Lung (tissue), 12 donors: ENCODE data around the gene SLC35A1. TPM values are rescaled to one million over a fixed set of nuclear protein-coding genes. Genes with fewer than 3 reads are reported as not detected.

Experiments used
- ATAC-seq: fragments of 200-7000 bp; cut with Tn5 transposase; one replicate; pipeline ENCODE4 v1.9.1; 2020; ENCODE audit warnings: moderate number of reproducible peaks; ENCODE audit not compliant: insufficient read depth, low FRiP score
- DNase-seq, 3 donors: peaks; one replicate each; pipeline ENCODE4 v3.0.0-alpha.2; 2013 to 2017
- H3K27ac ChIP-seq, 2 donors: one replicate each; pipeline ENCODE4 v1.5.1; 2013; ENCODE audit warnings: mild to moderate bottlenecking in 2 of 2, moderate library complexity in 2 of 2, control low read depth in 1 of 2, inconsistent platforms in 1 of 2, low read depth in 1 of 2, low read length in 1 of 2
- H3K27me3 ChIP-seq, 3 donors: one replicate each; pipeline ENCODE4 v1.5.1; 2013; ENCODE audit warnings: low read length in 2 of 3; ENCODE audit not compliant: control insufficient read depth in 3 of 3, insufficient read depth in 3 of 3
- H3K36me3 ChIP-seq, 4 donors: one replicate each; pipeline ENCODE4 v1.5.1; 2013; ENCODE audit warnings: low read length in 4 of 4, mild to moderate bottlenecking in 1 of 4, moderate library complexity in 1 of 4; ENCODE audit not compliant: control insufficient read depth in 4 of 4, insufficient read depth in 4 of 4
- H3K4me1 ChIP-seq, 5 donors: one replicate each; pipeline ENCODE4 v1.5.1; 2013; ENCODE audit warnings: low read length in 5 of 5, mild to moderate bottlenecking in 2 of 5, moderate library complexity in 1 of 5; ENCODE audit not compliant: control insufficient read depth in 5 of 5, insufficient read depth in 5 of 5
- H3K4me3 ChIP-seq: one replicate; pipeline ENCODE4 v1.5.1; 2013; ENCODE audit warnings: mild to moderate bottlenecking, control low read depth, moderate library complexity
- H3K9ac ChIP-seq, 2 donors: one replicate each; pipeline ENCODE4 v1.5.1; 2013; ENCODE audit warnings: low read length in 2 of 2, control low read depth in 1 of 2; ENCODE audit not compliant: insufficient read depth in 1 of 2
- H3K9me3 ChIP-seq, 4 donors: one replicate each; pipeline ENCODE4 v1.5.1; 2013; ENCODE audit warnings: low read length in 3 of 4, mild to moderate bottlenecking in 1 of 4, moderate library complexity in 1 of 4; ENCODE audit not compliant: control insufficient read depth in 4 of 4, insufficient read depth in 3 of 4
- WGBS, 2 donors: extraction: QIAGEN DNeasy Blood & Tissue Kit; methylation state at CpG; one replicate each; pipeline ENCODE4 v1.1.7; 2013; 5-methylcytosine and 5-hydroxymethylcytosine counted together
- polyA plus RNA-seq, 2 donors: library from polyadenylated mRNA; stranded (reverse); fragments of 200-250 nt; gene quantifications; one replicate each; pipeline ENCODE4 v1.2.1, GENCODE V29; 2013
- total RNA-seq, 2 donors: library from RNA; depleted of rRNA in 1 of 2; stranded (reverse); fragments of >200 nt in 1 of 2; gene quantifications; one replicate each; pipeline ENCODE4 v1.2.1, GENCODE V29; 2014 to 2021
- TF ChIP-seq, protein P1 (sequence below): IDR thresholded peaks from 2 replicates; pipeline ENCODE4 v1.5.1; 2012; ENCODE audit warnings: mild to moderate bottlenecking; ENCODE audit errors: control extremely low read depth, extremely low read depth
- donor health status: control.
- donor health status: control.
- donor health status: Bipolar disorder and iron deficiency.
- donor health status: healthy.
- donor health status: DM: yes; HTN: yes; CAD: no.

SLC35A1 gene
- total and polyA plus RNA-seq, 4 donors, result 19.3 to 42.2 (median 27.2) TPM

DNA sequence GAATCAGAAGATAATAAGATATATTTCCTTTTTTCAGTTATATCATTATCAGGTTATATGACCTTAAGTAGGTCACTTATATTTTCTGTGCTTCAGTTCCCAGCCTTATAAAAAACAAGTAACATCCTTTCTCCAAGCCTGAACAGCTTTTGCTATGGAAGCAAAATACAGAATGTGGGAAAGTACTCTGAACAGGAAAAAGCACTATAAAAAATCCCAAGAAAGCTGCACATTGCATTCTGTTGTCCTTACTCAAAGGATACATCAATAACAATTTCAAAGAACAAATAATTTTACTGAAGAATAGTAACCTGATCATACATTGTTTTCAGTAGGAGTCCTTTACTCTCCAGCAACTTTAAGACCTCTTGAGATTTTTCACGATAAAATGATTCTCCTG is 56.4 kb downstream of the SLC35A1 start:
- H3K9me3 ChIP-seq, result no peaks in the 10 kb centered on the region
- no peak overlapping the region for H3K27ac ChIP-seq
- H3K36me3 ChIP-seq, result peaks cover 5 to 13% (median 9%) of the 10 kb centered on the region in 4 donors
- no peaks in the 10 kb centered on the region for H3K4me1 ChIP-seq
- DNase-seq, result no peak
- ATAC-seq, result no peak
- no peaks in the 10 kb centered on the region for H3K27me3 ChIP-seq
- WGBS, 2 donors, result 93 to 97% methylated on average over 1 of the region's 1 CpG
- TF ChIP-seq, protein P1, sequence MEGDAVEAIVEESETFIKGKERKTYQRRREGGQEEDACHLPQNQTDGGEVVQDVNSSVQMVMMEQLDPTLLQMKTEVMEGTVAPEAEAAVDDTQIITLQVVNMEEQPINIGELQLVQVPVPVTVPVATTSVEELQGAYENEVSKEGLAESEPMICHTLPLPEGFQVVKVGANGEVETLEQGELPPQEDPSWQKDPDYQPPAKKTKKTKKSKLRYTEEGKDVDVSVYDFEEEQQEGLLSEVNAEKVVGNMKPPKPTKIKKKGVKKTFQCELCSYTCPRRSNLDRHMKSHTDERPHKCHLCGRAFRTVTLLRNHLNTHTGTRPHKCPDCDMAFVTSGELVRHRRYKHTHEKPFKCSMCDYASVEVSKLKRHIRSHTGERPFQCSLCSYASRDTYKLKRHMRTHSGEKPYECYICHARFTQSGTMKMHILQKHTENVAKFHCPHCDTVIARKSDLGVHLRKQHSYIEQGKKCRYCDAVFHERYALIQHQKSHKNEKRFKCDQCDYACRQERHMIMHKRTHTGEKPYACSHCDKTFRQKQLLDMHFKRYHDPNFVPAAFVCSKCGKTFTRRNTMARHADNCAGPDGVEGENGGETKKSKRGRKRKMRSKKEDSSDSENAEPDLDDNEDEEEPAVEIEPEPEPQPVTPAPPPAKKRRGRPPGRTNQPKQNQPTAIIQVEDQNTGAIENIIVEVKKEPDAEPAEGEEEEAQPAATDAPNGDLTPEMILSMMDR, result no peak
- no peak overlapping the region for H3K9ac ChIP-seq
- H3K4me3 ChIP-seq, result no peak overlapping the region

DNA sequence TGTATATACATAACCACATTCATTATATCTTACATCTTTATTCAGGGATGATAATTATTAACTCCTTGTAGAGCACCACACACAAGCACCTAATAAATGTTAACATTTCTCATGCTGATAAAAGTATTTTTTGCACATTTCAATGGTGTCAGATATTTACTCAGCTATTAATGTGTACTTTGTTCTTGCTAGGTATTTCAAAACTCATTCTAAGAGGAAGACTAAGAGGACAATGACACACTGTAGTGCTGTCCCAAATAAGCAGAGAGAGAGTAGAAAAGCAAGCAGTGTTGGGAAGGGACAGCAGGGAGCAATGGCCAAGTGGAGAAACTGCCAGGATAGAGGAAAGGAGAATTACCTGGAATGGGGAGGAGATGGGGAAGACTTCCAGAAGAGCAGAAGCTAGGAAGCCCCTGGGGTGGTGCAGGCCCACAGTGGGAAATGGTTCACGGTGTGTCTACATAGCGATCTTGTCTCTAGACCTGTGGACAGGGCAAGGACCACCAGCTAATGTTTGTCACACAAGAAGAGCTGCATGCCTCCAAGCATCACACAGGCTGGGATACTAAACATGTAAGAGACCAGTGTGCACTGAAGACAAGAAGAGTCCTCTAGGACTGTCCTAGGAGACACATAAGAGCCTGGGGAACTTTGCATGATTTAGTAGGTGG is 61.7 kb downstream of the SLC35A1 start:
- no peaks in the 10 kb centered on the region for H3K27me3 ChIP-seq
- H3K9me3 ChIP-seq, result peaks cover 0 to 1% (median 0%) of the 10 kb centered on the region in 4 donors
- H3K4me1 ChIP-seq, result no peaks in the 10 kb centered on the region
- TF ChIP-seq, protein P1, result no peak
- H3K27ac ChIP-seq, result no peak overlapping the region
- WGBS, 2 donors, result 82 to 100% methylated on average over 2 of the region's 2 CpGs
- ATAC-seq (no peak), DNase-seq (peak in 1 of 3 donors; percentile 10)
- peaks cover 7 to 17% (median 12%) of the 10 kb centered on the region in 4 donors for H3K36me3 ChIP-seq
- H3K4me3 ChIP-seq, result no peak overlapping the region
- no peak overlapping the region for H3K9ac ChIP-seq

DNA sequence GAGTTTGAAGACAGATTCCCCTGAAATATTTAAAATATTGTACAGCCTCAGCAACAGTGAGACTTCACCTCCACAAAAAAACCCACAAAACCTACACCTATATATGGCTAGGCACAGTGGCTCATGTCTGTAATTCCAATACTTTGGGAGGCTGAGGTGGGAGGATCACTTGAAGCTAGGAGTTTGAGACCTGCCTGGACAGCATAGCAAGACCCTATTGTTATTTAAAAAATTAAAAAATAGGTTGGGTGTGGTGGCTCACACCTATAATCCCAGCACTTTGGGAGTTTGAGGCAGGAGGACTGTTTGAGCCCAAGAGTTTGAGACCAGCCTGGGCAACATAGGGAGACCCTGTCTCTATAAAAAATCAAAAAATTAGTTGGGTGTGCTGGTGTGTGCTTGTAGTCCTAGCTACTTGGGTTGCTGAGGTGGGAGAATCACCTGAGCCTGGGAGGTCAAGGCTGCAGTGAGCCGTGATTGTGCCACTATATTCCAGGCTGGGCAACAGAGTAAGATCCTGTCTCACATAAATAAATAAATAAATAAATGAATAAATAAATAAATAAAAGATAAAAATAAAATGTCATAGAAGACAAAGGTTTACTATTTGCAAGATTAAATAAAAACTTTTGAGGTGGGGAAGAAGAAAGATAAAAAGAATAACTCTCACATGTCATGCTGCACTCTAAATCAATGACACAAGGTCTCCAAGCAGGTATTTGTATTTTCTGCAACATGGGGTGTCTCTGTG is 65.9 kb downstream of the SLC35A1 start:
- DNase-seq (no peak), ATAC-seq (no peak)
- Histone ChIP-seq H3K4me1 (no peaks in the 10 kb centered on the region), H3K9me3 (peaks cover 0 to 2% (median 0%) of the 10 kb centered on the region in 4 donors), H3K27ac (no peak overlapping the region), H3K27me3 (no peaks in the 10 kb centered on the region), H3K9ac (no peak overlapping the region), H3K36me3 (peaks cover 2 to 23% (median 8%) of the 10 kb centered on the region in 4 donors), H3K4me3 (no peak overlapping the region)
- TF ChIP-seq, protein P1, result no peak
- WGBS, 2 donors, result 94 to 100% methylated on average over 1 of the region's 1 CpG
